RWPE2 (cell line): ENCODE results near the gene PIP5KL1.

Experiments used
- ATAC-seq: fragments of 200-7000 bp; cut with Tn5 transposase; 3 replicates; pipeline ENCODE4 v1.9.1; 2021; ENCODE audit warnings: low read depth
- DNase-seq: peaks from one replicate; pipeline ENCODE4 v3.0.0-alpha.2; 2020; ENCODE audit warnings: low spot score
- H3K27ac ChIP-seq: fragments of 450-650 bp; 2 replicates; pipeline ENCODE4 v1.5.1; 2017; ENCODE audit warnings: mild to moderate bottlenecking; ENCODE audit not compliant: poor library complexity, severe bottlenecking
- H3K27me3 ChIP-seq: fragments of 250-450 bp; sonication (Bioruptor Pico); 2 replicates; pipeline ENCODE4 v1.5.1; 2021; ENCODE audit warnings: mild to moderate bottlenecking, moderate library complexity; ENCODE audit not compliant: insufficient read depth, poor library complexity, severe bottlenecking
- H3K36me3 ChIP-seq: fragments of 250-450 bp; sonication (Bioruptor Pico); 2 replicates; pipeline ENCODE4 v1.5.1; 2020; ENCODE audit warnings: low read depth, mild to moderate bottlenecking, moderate library complexity
- H3K4me1 ChIP-seq: fragments of 250-450 bp; sonication (Bioruptor Pico); 2 replicates; pipeline ENCODE4 v1.5.1; 2021; ENCODE audit warnings: mild to moderate bottlenecking, moderate library complexity; ENCODE audit not compliant: insufficient read depth, poor library complexity, severe bottlenecking
- H3K4me3 ChIP-seq: fragments of 250-450 bp; sonication (Bioruptor Pico); 2 replicates; pipeline ENCODE4 v1.5.1; 2021; ENCODE audit warnings: mild to moderate bottlenecking, moderate library complexity; ENCODE audit not compliant: severe bottlenecking
- H3K9me3 ChIP-seq: fragments of 250-450 bp; sonication (Bioruptor Pico); 2 replicates; pipeline ENCODE4 v1.5.1; 2021; ENCODE audit warnings: mild to moderate bottlenecking, moderate library complexity; ENCODE audit not compliant: severe bottlenecking
- CTCF ChIP-seq: fragments of 450-650 bp; IDR thresholded peaks from one replicate; pipeline ENCODE4 v1.5.1; 2017; ENCODE audit warnings: mild to moderate bottlenecking, moderate library complexity; ENCODE audit not compliant: poor library complexity, severe bottlenecking

Gene PIP5KL1

DNA sequence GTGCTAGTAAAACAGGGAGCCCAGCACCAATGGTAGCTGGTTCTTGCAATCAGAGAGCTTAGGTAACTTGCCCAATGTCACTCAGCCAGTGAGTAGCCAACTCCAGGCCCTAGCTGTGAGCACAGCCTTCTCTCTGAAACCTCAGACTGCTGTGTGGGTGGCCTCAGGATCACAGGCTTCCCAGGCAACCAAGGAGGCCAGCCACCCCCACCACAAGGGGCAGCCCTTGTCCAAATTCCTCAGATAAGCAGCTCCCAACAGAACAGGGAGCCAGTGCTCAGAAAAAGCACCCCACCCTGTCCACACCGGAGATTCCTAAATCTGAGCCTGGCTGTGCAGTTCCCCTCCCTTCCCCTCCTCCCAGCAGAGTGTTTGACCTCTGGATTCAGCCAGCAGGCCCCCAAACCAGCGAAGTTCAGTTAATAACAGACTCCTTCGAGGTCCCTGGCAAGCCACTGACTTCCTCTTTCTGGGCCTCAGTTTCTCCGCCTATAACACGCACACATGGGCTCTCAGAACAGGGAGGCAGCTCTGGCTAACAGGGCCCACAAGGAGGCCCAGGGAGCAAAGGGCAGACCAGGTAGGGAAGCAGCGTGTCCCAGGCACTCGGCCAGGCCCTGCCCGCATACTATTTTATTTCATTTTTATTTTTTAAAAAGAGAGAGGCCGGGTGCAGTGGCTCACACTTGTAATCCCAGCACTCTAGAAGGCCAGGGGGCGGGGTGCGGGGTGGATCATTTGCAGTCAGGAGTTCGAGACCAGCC, 47.5 kb upstream of the PIP5KL1 start:
- Histone ChIP-seq H3K27me3 (no peaks in the 10 kb centered on the region), H3K4me1 (peaks cover 5% of the 10 kb centered on the region), H3K9me3 (no peaks in the 10 kb centered on the region), H3K27ac (no peak overlapping the region), H3K36me3 (no peaks in the 10 kb centered on the region), H3K4me3 (no peak overlapping the region)
- TF ChIP-seq CTCF = no peak
- ATAC-seq (no peak), DNase-seq (no peak)

- no peak overlapping the region for H3K27ac ChIP-seq
- H3K9me3 ChIP-seq = no peaks in the 10 kb centered on the region
- no peak overlapping the region for H3K4me3 ChIP-seq
- no peak for TF ChIP-seq CTCF
- H3K4me1 ChIP-seq = peaks cover 5% of the 10 kb centered on the region
- DNase-seq (no peak), ATAC-seq (no peak)
- H3K36me3 ChIP-seq = no peaks in the 10 kb centered on the region
- H3K27me3 ChIP-seq = no peaks in the 10 kb centered on the region
Observed at GRCh38 chr9:127977009-127977883, 46.7 kb upstream of the PIP5KL1 start.

GRCh38 chr9:127976498-127976897, 45.9 kb upstream of the PIP5KL1 start:
- no peaks in the 10 kb centered on the region for H3K36me3 ChIP-seq
- no peaks in the 10 kb centered on the region for H3K9me3 ChIP-seq
- DNase-seq = no peak
- H3K27ac ChIP-seq = no peak overlapping the region
- ATAC-seq = no peak
- no peak overlapping the region for H3K4me3 ChIP-seq
- H3K4me1 ChIP-seq = peaks cover 5% of the 10 kb centered on the region
- no peaks in the 10 kb centered on the region for H3K27me3 ChIP-seq
- TF ChIP-seq CTCF = no peak

DNA sequence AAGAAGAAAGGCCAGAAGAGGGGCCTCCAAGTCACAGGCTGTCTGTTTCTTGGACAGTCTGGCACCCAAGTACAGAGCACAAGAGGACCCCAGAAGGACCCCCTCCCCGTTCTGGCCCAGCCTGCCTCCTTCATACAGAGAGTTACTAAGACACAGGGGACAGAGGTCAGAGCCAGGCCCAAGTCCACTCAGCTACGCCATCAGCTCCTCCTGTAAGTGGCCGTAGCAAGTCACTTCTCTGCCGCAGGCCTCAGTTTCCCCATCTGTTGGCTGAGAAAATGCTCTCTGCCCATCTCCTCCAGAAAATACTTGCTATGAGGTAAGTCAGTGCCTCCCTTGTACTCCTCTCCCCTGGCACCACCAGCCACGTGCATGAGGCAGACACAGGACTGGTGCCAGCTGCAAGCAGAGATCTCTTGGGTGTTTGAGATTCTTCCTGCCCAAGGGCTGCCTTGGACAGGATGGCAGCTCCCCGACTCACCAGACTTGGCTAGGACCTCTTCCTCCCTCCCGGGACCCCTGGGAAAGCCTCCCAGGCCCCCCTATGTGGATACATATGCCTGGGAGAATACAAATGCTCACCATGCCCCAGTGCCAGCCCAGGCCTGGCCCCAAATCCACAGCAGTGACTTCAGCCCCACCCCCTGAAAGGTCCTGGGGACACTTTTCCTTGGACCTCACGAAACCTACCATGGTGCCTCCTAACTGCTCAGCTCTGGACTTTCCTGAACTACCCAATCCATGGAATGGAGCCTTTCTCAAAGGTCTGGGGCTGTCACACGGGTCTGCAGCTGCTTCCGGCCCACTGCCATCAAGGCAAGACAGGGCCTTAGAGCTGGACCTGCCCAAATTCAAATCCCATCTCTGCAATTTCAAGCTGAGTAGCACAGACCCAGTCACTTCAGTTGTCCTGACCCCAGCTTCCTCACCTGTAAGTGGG, 45.1 kb upstream of the PIP5KL1 start:
- Histone ChIP-seq H3K27ac (no peak overlapping the region), H3K27me3 (no peaks in the 10 kb centered on the region), H3K4me1 (peaks cover 5% of the 10 kb centered on the region), H3K4me3 (no peak overlapping the region), H3K36me3 (no peaks in the 10 kb centered on the region), H3K9me3 (no peaks in the 10 kb centered on the region)
- no peak for DNase-seq
- ATAC-seq = no peak
- no peak for TF ChIP-seq CTCF
